H1 (cell line): ENCODE results near the gene DIP2C. TPM values are rescaled to one million over a fixed set of nuclear protein-coding genes. Genes with fewer than 3 reads are reported as not detected.

ENCODE experiments used
- BACH1 ChIP-seq: IDR thresholded peaks from 2 replicates; pipeline ENCODE4 v1.6.1; 2012; ENCODE audit warnings: low read length, improper control_type of control experiment
- BCL11A ChIP-seq, 2 experiments: IDR thresholded peaks; one replicate each; pipeline ENCODE4 v1.6.1; 2011; ENCODE audit warnings: low read depth in 2 of 2, low read length in 2 of 2, mild to moderate bottlenecking in 2 of 2
- CEBPB ChIP-seq: IDR thresholded peaks from 2 replicates; pipeline ENCODE4 v1.6.1; 2012; ENCODE audit warnings: low read depth, low read length
- CHD7 ChIP-seq: fragments of 300-600 bp; sonication (generic); IDR thresholded peaks from 2 replicates; pipeline ENCODE4 v1.7.1; 2012; ENCODE audit warnings: low read length, moderate library complexity, mild to moderate bottlenecking, inconsistent platforms; ENCODE audit not compliant: insufficient replicate concordance
- EP300 ChIP-seq, 2 experiments: IDR thresholded peaks; 1 replicate in 1 of 2; 2 replicates in 1 of 2; pipeline ENCODE4 v1.6.1; 2011 to 2012; ENCODE audit warnings: low read depth in 2 of 2, low read length in 2 of 2, mild to moderate bottlenecking in 2 of 2, borderline replicate concordance in 1 of 2, inconsistent platforms in 1 of 2, moderate library complexity in 1 of 2
- JUN ChIP-seq: IDR thresholded peaks from 2 replicates; pipeline ENCODE4 v1.6.1; 2011; ENCODE audit warnings: low read depth, mild to moderate bottlenecking, improper control_type of control experiment, low read length
- POU5F1 ChIP-seq: IDR thresholded peaks from 2 replicates; pipeline ENCODE4 v1.6.1; 2011; ENCODE audit warnings: low read depth, mild to moderate bottlenecking, low read length, moderate library complexity
- RAD21 ChIP-seq, 2 experiments: IDR thresholded peaks in 1 of 2; conservative IDR thresholded peaks in 1 of 2; 2 replicates each; pipeline ENCODE4 v1.6.1; 2011; ENCODE audit warnings: low read depth in 2 of 2, low read length in 2 of 2, improper control_type of control experiment in 1 of 2, inconsistent platforms in 1 of 2, mild to moderate bottlenecking in 1 of 2, moderate library complexity in 1 of 2
- SIX5 ChIP-seq: IDR thresholded peaks from 2 replicates; pipeline ENCODE4 v1.6.1; 2011; ENCODE audit warnings: mild to moderate bottlenecking, low read depth, low read length
- SRF ChIP-seq: IDR thresholded peaks from 2 replicates; pipeline ENCODE4 v1.6.1; 2011; ENCODE audit warnings: mild to moderate bottlenecking, low read depth, low read length, moderate library complexity
- TAF1 ChIP-seq: IDR thresholded peaks from 2 replicates; pipeline ENCODE4 v1.6.1; 2011; ENCODE audit warnings: mild to moderate bottlenecking, low read depth, low read length
- polyA plus RNA-seq, 7 experiments: library from polyadenylated mRNA; depleted of rRNA in 3 of 7; stranded (reverse) in 5 of 7; unstranded in 2 of 7; fragments of >200 nt in 5 of 7; fragments of 200-250 nt in 2 of 7; gene quantifications; 1 replicate in 5 of 7; 2 replicates in 1 of 7; 4 replicates in 1 of 7; pipeline versions ENCODE4 v1.2.1 to v1.2.3, GENCODE V29; 2011 to 2013; ENCODE audit warnings: missing spikeins in 2 of 7, mixed read lengths in 2 of 7
- total RNA-seq: library from RNA; stranded (reverse); fragmentation: NEBNext Ultra II Directional; extraction: Animal tissue kit (Norgen Biotek cat#: 25700); gene quantifications from 2 replicates; pipeline ENCODE4 v1.2.1, GENCODE V29; 2021

The DIP2C gene
- total and polyA plus RNA-seq, 2 of the 8 experiments (the other 6 are each of a cell fraction or from before 2014, with no cell fraction given), result 3.8 to 9.3 TPM

GRCh38 chr10:310371-310770 lies 379.1 kb downstream of the DIP2C start (continued):
- no peak for TF ChIP-seq CHD7
- TF ChIP-seq BCL11A (IDR thresholded peaks at IDR 0.05; ENCODE audit: low read depth in 2 of 2, low read length in 2 of 2), result no peak
- TF ChIP-seq EP300 (IDR thresholded peaks at IDR 0.05; ENCODE audit: borderline replicate concordance in 1 of 2, low read depth in 2 of 2, low read length in 2 of 2), result no peak
- no peak for TF ChIP-seq CEBPB
- no peak for TF ChIP-seq RAD21 (IDR thresholded peaks at IDR 0.05 in 1 of 2, conservative IDR thresholded peaks at IDR 0.05 in 1 of 2; ENCODE audit: low read depth in 2 of 2, low read length in 2 of 2)
- TF ChIP-seq POU5F1, result no peak
- TF ChIP-seq BACH1, result no peak
- no peak for TF ChIP-seq SIX5
- TF ChIP-seq TAF1, result no peak
- no peak for TF ChIP-seq JUN
- no peak for TF ChIP-seq SRF
